Effector memory CD8-positive, alpha-beta T cell (primary cell): Measurements from ENCODE around the gene SRPRB.
A peak's percentile ranks its signal among the peaks of the same experiment; 100 is the strongest.

ENCODE experiments used
- ATAC-seq: fragments of 150-1000 bp; cut with Tn5 transposase; replicated peaks from 2 replicates; pipeline ENCODE4 v1.10.0; 2021; ENCODE audit warnings: mild to moderate bottlenecking, moderate library complexity
- DNase-seq, 3 experiments: peaks; one replicate each; pipeline ENCODE4 v3.0.0; 2021
- H3K27ac Mint-ChIP-seq, 2 donors: one replicate each; pipeline ENCODE4 v1.8.0; 2022; ENCODE audit warnings: mild to moderate bottlenecking in 2 of 2, mixed read lengths in 2 of 2, moderate library complexity in 2 of 2
- H3K27me3 Mint-ChIP-seq, 2 donors: one replicate each; pipeline ENCODE4 v1.8.0; 2022; ENCODE audit warnings: mixed read lengths in 2 of 2
- H3K36me3 Mint-ChIP-seq: one replicate; pipeline ENCODE4 v1.8.0; 2022; ENCODE audit warnings: mild to moderate bottlenecking, moderate library complexity, mixed read lengths; ENCODE audit not compliant: insufficient read depth
- H3K4me1 Mint-ChIP-seq, 2 donors: one replicate each; pipeline ENCODE4 v1.8.0; 2022; ENCODE audit warnings: low read depth in 2 of 2, mixed read lengths in 2 of 2
- H3K4me3 Mint-ChIP-seq, 2 donors: one replicate each; pipeline ENCODE4 v1.8.0; 2022; ENCODE audit warnings: mild to moderate bottlenecking in 2 of 2, mixed read lengths in 2 of 2, moderate library complexity in 2 of 2
- H3K9me3 Mint-ChIP-seq, 2 donors: one replicate each; pipeline ENCODE4 v1.8.0; 2022; ENCODE audit warnings: mixed read lengths in 2 of 2
- total RNA-seq, 9 experiments: gene quantifications; one replicate each; lab custom pipeline; 2026; lab: John Stamatoyannopoulos, UW

SRPRB gene
- 34.3 to 271 (median 61.6) reads per million in 9 experiments for total RNA-seq

DNA sequence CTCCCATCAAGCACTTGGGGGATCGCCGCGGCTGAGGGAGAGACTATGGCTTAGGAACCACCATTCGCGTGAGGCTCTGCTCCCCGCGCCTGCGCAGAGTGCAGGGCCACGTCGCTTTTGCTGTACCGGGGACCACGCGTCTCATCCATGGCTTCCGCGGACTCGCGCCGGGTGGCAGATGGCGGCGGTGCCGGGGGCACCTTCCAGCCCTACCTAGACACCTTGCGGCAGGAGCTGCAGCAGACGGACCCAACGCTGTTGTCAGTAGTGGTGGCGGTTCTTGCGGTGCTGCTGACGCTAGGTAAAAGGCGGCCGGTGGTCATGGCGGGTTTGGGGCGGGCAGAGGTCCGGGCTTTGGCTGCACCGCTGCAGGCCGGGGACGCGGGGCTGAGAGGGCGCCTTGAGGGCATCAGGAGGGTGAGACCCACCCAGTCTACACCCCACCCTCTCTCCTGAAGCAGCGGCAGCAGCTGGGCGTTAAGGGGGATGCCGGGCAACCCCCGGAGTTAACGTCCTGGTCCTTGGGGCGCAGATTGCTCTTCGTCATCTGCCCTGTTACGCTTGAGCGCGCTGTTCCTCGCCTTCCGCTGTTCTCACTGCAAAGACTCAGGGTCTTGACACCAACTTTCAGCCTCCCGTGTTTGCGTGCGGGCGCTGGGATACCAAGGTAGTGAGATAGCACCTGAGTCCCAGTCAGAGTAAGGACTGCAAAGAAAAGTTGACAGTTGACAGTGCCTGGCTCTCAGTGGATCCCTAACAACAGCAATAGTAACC is at the start of gene SRPRB:
Gene SRPRB (plus strand): TSS at position 114 of the 774 bp plus-strand sequence. CDS start 34 bp downstream, at position 148.
- peaks cover 52% of the 10 kb centered on the region for H3K36me3 Mint-ChIP-seq
- ATAC-seq, result peak; percentile 91
- peaks cover 4 to 17% of the 10 kb centered on the region in 2 donors for H3K27me3 Mint-ChIP-seq
- no peaks in the 10 kb centered on the region for H3K9me3 Mint-ChIP-seq
- H3K4me3 Mint-ChIP-seq, result peak within 1 kb of the TSS; percentile 94 to 99
- H3K4me1 Mint-ChIP-seq, result peaks cover 12 to 16% of the 10 kb centered on the region in 2 donors
- DNase-seq, result peak; percentile 91 to 94 (median 93)
- H3K27ac Mint-ChIP-seq, result peak within 1 kb of the TSS; percentile 94 to 98

DNA sequence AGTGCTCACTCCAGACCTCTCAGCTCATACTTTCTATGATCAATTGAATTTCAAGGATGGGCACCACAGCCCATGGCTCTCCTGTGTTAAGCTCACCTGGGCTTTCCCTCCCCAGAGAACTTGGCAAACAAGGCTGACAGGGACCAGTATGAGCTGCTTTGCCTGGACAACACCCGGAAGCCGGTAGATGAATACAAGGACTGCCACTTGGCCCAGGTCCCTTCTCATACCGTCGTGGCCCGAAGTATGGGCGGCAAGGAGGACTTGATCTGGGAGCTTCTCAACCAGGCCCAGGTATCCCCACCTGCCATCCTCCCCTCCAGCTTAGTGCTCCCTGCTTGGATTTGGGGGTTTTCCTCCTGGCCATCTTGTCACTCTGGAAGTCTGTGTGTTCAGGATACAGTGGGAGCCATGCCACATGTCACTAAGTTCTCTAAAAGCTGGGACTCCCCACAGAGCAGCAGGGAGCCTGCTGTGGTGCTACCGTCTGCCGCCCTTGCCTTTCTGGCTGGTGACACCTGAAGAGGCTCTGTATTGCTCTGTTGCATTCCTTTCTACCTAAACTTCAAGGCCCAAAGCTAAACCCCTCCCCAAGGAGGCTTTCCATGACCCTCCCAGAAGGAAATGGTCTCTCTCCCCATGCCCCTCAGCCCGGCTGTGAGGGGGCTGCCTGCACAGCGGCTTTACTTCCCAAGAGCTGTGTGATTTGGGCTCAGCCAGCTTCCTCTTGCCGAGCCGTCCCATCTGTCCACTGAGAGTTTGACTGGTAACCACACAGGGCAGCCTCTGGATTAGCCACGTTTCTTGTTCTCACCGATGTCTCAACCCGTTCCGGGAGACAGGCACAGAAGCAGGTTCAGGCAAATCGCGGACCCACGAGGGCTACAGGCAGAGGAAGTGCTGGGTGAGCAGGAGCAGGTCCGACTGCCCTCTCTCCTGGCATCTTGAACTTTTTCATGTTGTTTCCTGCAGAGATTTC is 48.6 kb upstream of the SRPRB start:
- Mint-ChIP-seq H3K4me3 (no peak overlapping the region), H3K36me3 (no peaks in the 10 kb centered on the region), H3K9me3 (no peaks in the 10 kb centered on the region), H3K4me1 (no peaks in the 10 kb centered on the region), H3K27me3 (peaks cover 9 to 57% of the 10 kb centered on the region in 2 donors), H3K27ac (no peak overlapping the region)
- DNase-seq (no peak), ATAC-seq (no peak)

GRCh38 chr3:133757701-133758567 is 47.7 kb upstream of the SRPRB start:
- Mint-ChIP-seq H3K27ac (no peak overlapping the region), H3K4me1 (no peaks in the 10 kb centered on the region), H3K9me3 (no peaks in the 10 kb centered on the region), H3K4me3 (no peak overlapping the region), H3K36me3 (no peaks in the 10 kb centered on the region), H3K27me3 (peaks cover 9 to 49% of the 10 kb centered on the region in 2 donors)
- ATAC-seq, result no peak
- DNase-seq, result no peak

GRCh38 chr3:133758568-133758928 is 47.1 kb upstream of the SRPRB start:
- H3K9me3 Mint-ChIP-seq, result no peaks in the 10 kb centered on the region
- no peaks in the 10 kb centered on the region for H3K4me1 Mint-ChIP-seq
- DNase-seq, result no peak
- peaks cover 9 to 48% of the 10 kb centered on the region in 2 donors for H3K27me3 Mint-ChIP-seq
- H3K27ac Mint-ChIP-seq, result no peak overlapping the region
- H3K4me3 Mint-ChIP-seq, result no peak overlapping the region
- H3K36me3 Mint-ChIP-seq, result no peaks in the 10 kb centered on the region
- ATAC-seq, result no peak

DNA sequence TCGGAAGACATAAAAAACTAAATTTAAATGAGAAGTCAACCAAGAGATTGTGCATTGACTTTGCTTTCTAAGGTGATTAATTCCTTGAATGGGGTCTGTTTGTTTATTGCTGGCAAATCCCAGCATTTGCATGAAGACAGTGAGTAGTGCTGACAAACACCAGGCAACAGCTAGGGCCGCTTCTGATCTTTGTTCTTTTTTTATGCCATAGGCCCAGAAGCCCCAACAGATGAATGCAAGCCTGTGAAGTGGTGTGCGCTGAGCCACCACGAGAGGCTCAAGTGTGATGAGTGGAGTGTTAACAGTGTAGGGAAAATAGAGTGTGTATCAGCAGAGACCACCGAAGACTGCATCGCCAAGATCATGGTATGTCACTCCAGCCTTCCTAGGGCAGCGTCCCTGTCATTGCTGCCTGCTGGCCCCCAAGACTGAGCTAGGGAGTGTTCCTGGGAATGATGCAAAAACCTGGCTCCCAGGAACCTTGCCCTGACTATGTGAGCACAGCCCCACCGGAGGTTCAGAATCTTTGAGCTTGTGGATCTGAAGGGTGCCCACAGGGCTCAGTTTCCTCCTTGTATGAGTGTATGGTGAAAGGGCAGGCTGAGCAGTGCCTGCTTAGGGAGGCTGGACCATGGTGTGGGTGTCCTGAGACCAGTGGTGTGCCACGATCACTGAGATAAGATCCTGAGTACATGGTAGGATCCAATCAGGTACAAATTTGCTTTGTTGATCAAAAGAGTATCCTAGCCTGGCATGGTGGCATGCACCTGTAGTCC is 46.5 kb upstream of the SRPRB start:
- H3K9me3 Mint-ChIP-seq, result no peaks in the 10 kb centered on the region
- no peaks in the 10 kb centered on the region for H3K4me1 Mint-ChIP-seq
- ATAC-seq (no peak), DNase-seq (no peak)
- H3K27me3 Mint-ChIP-seq, result peaks cover 15 to 54% of the 10 kb centered on the region in 2 donors
- H3K27ac Mint-ChIP-seq, result no peak overlapping the region
- H3K36me3 Mint-ChIP-seq, result no peaks in the 10 kb centered on the region
- H3K4me3 Mint-ChIP-seq, result no peak overlapping the region

DNA sequence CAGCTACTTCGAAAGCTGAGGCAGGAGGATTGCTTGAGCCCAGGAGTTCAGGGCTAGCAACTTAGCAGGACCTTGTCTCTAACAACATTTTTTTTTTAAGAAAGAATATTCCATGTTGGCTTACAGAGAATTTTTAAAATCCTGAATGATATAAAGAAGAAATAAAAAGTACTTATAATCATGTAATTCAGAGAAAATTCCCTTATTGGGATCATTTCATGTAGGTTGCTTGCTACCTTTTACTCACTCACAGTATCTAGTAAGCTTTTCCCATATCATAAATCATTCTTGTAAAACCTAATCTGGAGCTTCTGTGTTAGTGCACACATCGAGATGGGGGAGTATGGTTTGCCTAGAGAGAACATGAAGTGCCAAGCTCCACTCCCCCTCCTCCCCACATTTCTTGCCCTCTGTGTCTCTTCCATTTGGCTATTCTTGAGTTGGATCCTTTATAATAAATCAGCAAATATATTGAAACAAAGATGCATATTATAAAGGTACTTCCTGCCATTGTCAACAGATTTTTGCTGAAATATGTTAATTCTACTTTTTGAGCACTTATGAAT is 45.8 kb upstream of the SRPRB start:
- H3K27ac Mint-ChIP-seq, result no peak overlapping the region
- no peaks in the 10 kb centered on the region for H3K9me3 Mint-ChIP-seq
- H3K4me3 Mint-ChIP-seq, result no peak overlapping the region
- no peaks in the 10 kb centered on the region for H3K36me3 Mint-ChIP-seq
- ATAC-seq (no peak), DNase-seq (no peak)
- H3K4me1 Mint-ChIP-seq, result no peaks in the 10 kb centered on the region
- peaks cover 16 to 51% of the 10 kb centered on the region in 2 donors for H3K27me3 Mint-ChIP-seq

GRCh38 chr3:133760916-133761315 is 44.7 kb upstream of the SRPRB start:
- H3K9me3 Mint-ChIP-seq, result no peaks in the 10 kb centered on the region
- DNase-seq, result no peak
- no peak overlapping the region for H3K27ac Mint-ChIP-seq
- peaks cover 16 to 44% of the 10 kb centered on the region in 2 donors for H3K27me3 Mint-ChIP-seq
- H3K4me3 Mint-ChIP-seq, result no peak overlapping the region
- ATAC-seq, result no peak
- H3K4me1 Mint-ChIP-seq, result no peaks in the 10 kb centered on the region
- no peaks in the 10 kb centered on the region for H3K36me3 Mint-ChIP-seq

DNA sequence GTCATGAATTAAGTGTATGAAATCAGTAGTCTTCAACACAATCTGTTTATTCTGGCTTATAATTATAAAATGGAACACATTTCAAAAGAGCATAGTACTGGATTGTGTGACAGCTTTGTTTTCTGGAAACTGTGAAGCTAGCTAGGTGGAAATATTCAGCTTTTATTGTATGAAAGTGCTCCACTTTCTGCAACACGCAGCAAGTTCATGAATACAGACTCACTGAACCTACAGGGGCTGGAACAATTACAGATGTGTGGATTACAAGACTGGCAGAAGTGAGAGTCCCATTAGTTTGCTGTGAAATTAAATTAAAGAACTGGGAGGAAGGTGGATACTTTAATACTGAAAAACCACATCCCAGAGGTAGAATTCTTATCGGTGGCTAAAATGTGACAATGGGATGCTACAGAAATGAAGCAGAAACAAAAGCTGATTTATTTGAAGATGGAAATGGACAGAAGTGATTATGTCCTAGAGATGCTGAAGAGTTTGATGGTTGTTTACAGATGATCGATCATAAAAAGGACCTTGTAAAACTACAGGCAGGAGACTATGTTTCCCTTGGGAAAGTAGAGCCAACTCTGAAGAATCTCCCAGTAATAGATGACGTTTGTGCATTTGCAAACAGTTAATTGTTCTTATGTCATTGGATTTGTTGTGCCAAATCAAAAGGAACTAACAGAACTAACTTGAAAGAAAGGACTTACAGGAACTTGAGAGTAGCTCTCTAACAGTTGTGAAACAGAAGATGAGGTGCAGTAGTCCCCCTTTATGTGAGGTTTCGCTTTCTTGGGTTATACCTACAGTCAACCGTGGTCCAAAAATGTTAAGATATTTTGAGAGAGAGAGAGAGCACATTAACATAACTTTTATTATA is 43.8 kb upstream of the SRPRB start:
- Mint-ChIP-seq H3K4me1 (no peaks in the 10 kb centered on the region), H3K27me3 (peaks cover 16 to 42% of the 10 kb centered on the region in 2 donors), H3K27ac (no peak overlapping the region), H3K4me3 (no peak overlapping the region), H3K36me3 (no peaks in the 10 kb centered on the region), H3K9me3 (no peaks in the 10 kb centered on the region)
- ATAC-seq, result no peak
- no peak for DNase-seq

DNA sequence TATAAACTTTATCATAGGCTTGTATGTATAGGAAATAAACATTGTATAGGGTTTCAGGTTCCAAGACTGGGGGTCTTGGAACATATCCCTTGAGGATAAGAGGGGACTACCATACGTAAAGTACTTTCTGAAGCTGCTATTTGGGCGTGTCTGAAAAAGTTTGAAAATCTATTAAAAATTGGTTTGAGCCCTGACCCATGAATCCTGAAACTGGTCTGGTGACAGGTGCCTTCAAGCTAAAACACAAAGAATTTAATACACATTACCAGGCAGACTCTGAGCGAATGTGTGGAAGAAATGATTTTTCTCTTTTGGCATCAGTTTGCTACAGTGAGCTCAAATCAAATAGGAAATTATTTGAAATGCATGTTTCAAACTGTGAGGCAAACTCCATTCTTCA is 43.1 kb upstream of the SRPRB start:
- Mint-ChIP-seq H3K36me3 (no peaks in the 10 kb centered on the region), H3K4me1 (no peaks in the 10 kb centered on the region), H3K4me3 (no peak overlapping the region), H3K9me3 (no peaks in the 10 kb centered on the region), H3K27ac (no peak overlapping the region), H3K27me3 (peaks cover 10 to 35% of the 10 kb centered on the region in 2 donors)
- DNase-seq, result no peak
- ATAC-seq, result no peak

DNA sequence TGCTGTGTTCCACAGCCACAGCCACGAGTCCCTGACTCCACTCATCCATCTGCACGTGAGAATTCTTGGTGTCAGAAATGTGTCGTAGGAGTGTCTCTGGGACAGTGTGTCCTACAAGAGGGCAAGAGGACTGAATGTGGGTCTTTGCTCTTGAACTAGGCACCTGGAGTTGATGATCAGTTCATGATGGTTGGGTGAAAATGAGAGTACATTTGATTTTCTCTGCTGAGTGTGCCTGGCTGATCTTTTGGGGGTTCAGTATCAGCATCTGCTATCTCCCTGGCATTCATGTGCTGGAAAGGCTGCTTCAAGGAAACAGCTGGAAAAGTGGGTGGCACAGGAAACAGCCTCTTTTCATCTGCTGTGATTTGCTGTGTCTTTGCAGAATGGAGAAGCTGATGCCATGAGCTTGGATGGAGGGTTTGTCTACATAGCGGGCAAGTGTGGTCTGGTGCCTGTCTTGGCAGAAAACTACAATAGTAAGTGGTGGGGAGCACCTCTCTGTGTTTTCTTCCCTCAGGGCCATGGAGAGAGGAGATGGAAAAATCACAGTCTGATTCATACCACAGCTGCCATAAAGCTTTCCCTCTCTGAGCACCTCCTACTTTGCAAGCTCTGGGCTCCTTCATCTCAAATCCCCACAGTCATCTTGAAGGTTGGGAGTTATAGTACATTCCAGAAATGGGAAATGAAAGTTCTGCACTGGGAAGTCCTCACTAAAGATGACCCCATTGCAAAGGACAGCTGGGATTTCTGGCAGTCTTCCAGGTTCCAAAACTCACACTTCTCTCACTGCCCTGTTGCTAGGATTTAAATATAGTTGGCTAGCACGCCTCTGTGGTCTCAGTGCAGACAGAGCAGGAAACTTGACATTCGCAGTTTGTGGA is 41.6 kb upstream of the SRPRB start:
- ATAC-seq (no peak), DNase-seq (no peak)
- Mint-ChIP-seq H3K4me1 (no peaks in the 10 kb centered on the region), H3K27me3 (peaks cover 7 to 27% of the 10 kb centered on the region in 2 donors), H3K9me3 (no peaks in the 10 kb centered on the region), H3K36me3 (no peaks in the 10 kb centered on the region), H3K27ac (no peak overlapping the region), H3K4me3 (no peak overlapping the region)

GRCh38 chr3:133765256-133765655 is 40.4 kb upstream of the SRPRB start:
- Mint-ChIP-seq H3K27ac (no peak overlapping the region), H3K36me3 (no peaks in the 10 kb centered on the region), H3K4me3 (no peak overlapping the region), H3K27me3 (peaks cover 7 to 23% of the 10 kb centered on the region in 2 donors), H3K9me3 (no peaks in the 10 kb centered on the region), H3K4me1 (no peaks in the 10 kb centered on the region)
- DNase-seq (no peak), ATAC-seq (no peak)
